Left lung (tissue), 10 donors: ENCODE measurements around the gene CLRN1. TPM values are rescaled to one million over a fixed set of nuclear protein-coding genes. Genes with fewer than 3 reads are reported as not detected.

Source experiments
- ATAC-seq: fragments of 200-7000 bp; cut with Tn5 transposase; one replicate; pipeline ENCODE4 v1.9.1; 2020; ENCODE audit warnings: moderate library complexity
- DNase-seq, 4 donors: peaks; one replicate each; pipeline ENCODE4 v3.0.0-alpha.2; 2013 to 2020
- H3K27ac ChIP-seq, 2 donors: fragments of 200-600 bp; sonication (generic) in 1 of 2; one replicate each; pipeline versions ENCODE4 v1.5.0 to v1.8.0; 2020 to 2021
- H3K27me3 ChIP-seq, 2 donors: fragments of 200-600 bp; sonication (generic) in 1 of 2; one replicate each; pipeline versions ENCODE4 v1.5.0 to v1.8.0; 2020 to 2021
- H3K36me3 ChIP-seq, 2 donors: fragments of 200-600 bp; sonication (generic) in 1 of 2; one replicate each; pipeline versions ENCODE4 v1.5.0 to v1.8.0; 2020 to 2021
- H3K4me1 ChIP-seq, 2 donors: fragments of 200-600 bp; one replicate each; pipeline ENCODE4 v1.8.0; 2021
- H3K4me3 ChIP-seq, 2 donors: fragments of 200-600 bp; sonication (generic) in 1 of 2; one replicate each; pipeline versions ENCODE4 v1.5.0 to v1.8.0; 2020 to 2021; ENCODE audit warnings: mild to moderate bottlenecking in 1 of 2
- H3K9me3 ChIP-seq, 2 donors: fragments of 200-600 bp; sonication (generic) in 1 of 2; one replicate each; pipeline versions ENCODE4 v1.5.0 to v1.8.0; 2020 to 2021
- CTCF ChIP-seq, 2 donors: fragments of 200-600 bp; sonication (generic) in 1 of 2; IDR thresholded peaks; one replicate each; pipeline versions ENCODE4 v1.5.0 to v1.8.0; 2021; ENCODE audit warnings: antibody characterized with exemption in 2 of 2
- intact Hi-C, 2 donors: fragments of 100-400 bp; cut with DNase I; formaldehyde crosslinking; loops; one replicate each; pipeline versions ENCODE4 v1.11.2 to v1.14.2; 2022
- polyA plus RNA-seq, 6 donors: library from polyadenylated mRNA; unstranded; fragments of 120-200 nt; gene quantifications; one replicate each; pipeline ENCODE4 v1.2.1, GENCODE V29; 2013; ENCODE audit not compliant: insufficient read length in 6 of 6
- total RNA-seq, 2 donors: library from RNA; stranded (reverse); fragmentation: NEBNext Ultra II Directional; extraction: Animal tissue kit (Norgen Biotek cat#: 25700); gene quantifications; one replicate each; pipeline ENCODE4 v1.2.1, GENCODE V29; 2021
- donor health status: DM: no; HTN: yes; CAD: no.
- donor health status: DM: no; HTN: no; CAD: no.

CLRN1 gene
- total and polyA plus RNA-seq, 8 donors: 0.15 TPM; not detected in 7

GRCh38 chr3:150978566-150979148, 6.1 kb upstream of the CLRN1 start:
- H3K9me3 ChIP-seq: no peaks in the 10 kb centered on the region
- H3K27me3 ChIP-seq: no peaks in the 10 kb centered on the region
- DNase-seq (no peak), ATAC-seq (no peak)
- H3K36me3 ChIP-seq: no peaks in the 10 kb centered on the region
- intact Hi-C loops: no loop called here
- TF ChIP-seq CTCF (IDR thresholded peaks at IDR 0.05): no peak
- no peak overlapping the region for H3K4me3 ChIP-seq
- H3K4me1 ChIP-seq: no peaks in the 10 kb centered on the region
- H3K27ac ChIP-seq: no peak overlapping the region

GRCh38 chr3:150975992-150976368, 3.5 kb upstream of the CLRN1 start:
- Histone ChIP-seq H3K9me3 (no peaks in the 10 kb centered on the region), H3K4me3 (no peak overlapping the region), H3K36me3 (no peaks in the 10 kb centered on the region), H3K27ac (no peak overlapping the region), H3K4me1 (no peaks in the 10 kb centered on the region), H3K27me3 (no peaks in the 10 kb centered on the region)
- no peak for ATAC-seq
- DNase-seq: no peak
- intact Hi-C loops: no loop called here
- no peak for TF ChIP-seq CTCF (IDR thresholded peaks at IDR 0.05)

GRCh38 chr3:150975086-150975991, 2.8 kb upstream of the CLRN1 start:
- intact Hi-C loops: no loop called here

GRCh38 chr3:150970665-150971324, 1.7 kb downstream of the CLRN1 start:
- Histone ChIP-seq H3K36me3 (no peaks in the 10 kb centered on the region), H3K27me3 (no peaks in the 10 kb centered on the region), H3K27ac (no peak overlapping the region), H3K4me3 (no peak overlapping the region), H3K4me1 (no peaks in the 10 kb centered on the region), H3K9me3 (no peaks in the 10 kb centered on the region)
- no peak for ATAC-seq
- DNase-seq: no peak
- intact Hi-C loops: no loop called here
- TF ChIP-seq CTCF (IDR thresholded peaks at IDR 0.05): no peak

More at GRCh38 chr3:150975086-150975991, 2.8 kb upstream of the CLRN1 start:
- no peak for TF ChIP-seq CTCF (IDR thresholded peaks at IDR 0.05)
- H3K27ac ChIP-seq: no peak overlapping the region
- DNase-seq (no peak), ATAC-seq (no peak)
- no peaks in the 10 kb centered on the region for H3K36me3 ChIP-seq
- H3K4me3 ChIP-seq: no peak overlapping the region
- H3K4me1 ChIP-seq: no peaks in the 10 kb centered on the region
- H3K9me3 ChIP-seq: no peaks in the 10 kb centered on the region
- H3K27me3 ChIP-seq: no peaks in the 10 kb centered on the region
